ENCODE data around the gene PLD6.

Gene PLD6

GRCh38 chr17:17217995-17218394, 11.9 kb upstream of the PLD6 start:
- H3K4me2 ChIP-seq, result no peak overlapping the region
- H3K79me2 ChIP-seq (ENCODE audit: insufficient read depth, low read depth), result no peaks in the 10 kb centered on the region
- no peaks in the 10 kb centered on the region for H3K4me1 ChIP-seq (ENCODE audit: low read depth, poor library complexity, severe bottlenecking)
- H3K9ac ChIP-seq, result no peak overlapping the region
- H3K27me3 ChIP-seq (ENCODE audit: insufficient read depth, low read depth), result no peaks in the 10 kb centered on the region
- H4K20me1 ChIP-seq (ENCODE audit: insufficient read depth), result no peaks in the 10 kb centered on the region
- no peak overlapping the region for H3K4me3 ChIP-seq (IDR thresholded peaks at IDR 0.05; ENCODE audit: insufficient read depth, low read depth, low read length)
- TF ChIP-seq CTCF (conservative IDR thresholded peaks at IDR 0.05; ENCODE audit: low read depth, low read length), result no peak
- H3K36me3 ChIP-seq (ENCODE audit: insufficient read depth), result no peaks in the 10 kb centered on the region
- H2AFZ ChIP-seq (ENCODE audit: low read depth), result no peak overlapping the region
- H3K27ac ChIP-seq, result no peak overlapping the region

- Histone ChIP-seq H2AFZ (ENCODE audit: low read depth) (no peak overlapping the region), H4K20me1 (ENCODE audit: insufficient read depth) (no peaks in the 10 kb centered on the region), H3K79me2 (ENCODE audit: insufficient read depth, low read depth) (no peaks in the 10 kb centered on the region), H3K4me3 (IDR thresholded peaks at IDR 0.05; ENCODE audit: insufficient read depth, low read depth, low read length) (no peak overlapping the region), H3K9ac (no peak overlapping the region), H3K4me2 (no peak overlapping the region), H3K36me3 (ENCODE audit: insufficient read depth) (no peaks in the 10 kb centered on the region), H3K27me3 (ENCODE audit: insufficient read depth, low read depth) (no peaks in the 10 kb centered on the region), H3K4me1 (ENCODE audit: low read depth, poor library complexity, severe bottlenecking) (no peaks in the 10 kb centered on the region), H3K27ac (no peak overlapping the region)
- TF ChIP-seq CTCF (conservative IDR thresholded peaks at IDR 0.05; ENCODE audit: low read depth, low read length), result no peak
Measured at GRCh38 chr17:17216776-17217175, 10.6 kb upstream of the PLD6 start.

DNA sequence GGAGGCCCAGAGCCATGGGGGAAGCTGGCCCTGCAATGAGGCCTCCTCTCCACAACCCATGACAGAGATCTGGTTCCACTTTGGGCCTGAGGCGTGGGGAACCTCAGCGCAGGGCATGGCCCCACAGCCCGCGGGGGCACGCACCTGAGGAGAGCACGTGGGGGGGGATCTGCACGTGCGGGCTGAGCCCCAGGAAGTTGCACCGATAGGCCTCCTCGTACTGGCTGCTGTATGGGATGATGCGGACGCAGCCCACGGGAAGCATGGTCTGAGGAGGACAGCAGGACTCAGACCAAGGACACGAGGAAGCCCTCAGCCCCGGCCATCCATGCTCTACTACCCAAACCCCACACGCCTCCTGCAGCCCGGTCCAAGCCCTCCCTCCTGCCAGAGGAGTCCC, 10.1 kb upstream of the PLD6 start:
- Histone ChIP-seq H3K4me2 (no peak overlapping the region), H3K27me3 (ENCODE audit: insufficient read depth, low read depth) (no peaks in the 10 kb centered on the region), H3K27ac (no peak overlapping the region), H3K36me3 (ENCODE audit: insufficient read depth) (no peaks in the 10 kb centered on the region), H3K4me3 (IDR thresholded peaks at IDR 0.05; ENCODE audit: insufficient read depth, low read depth, low read length) (no peak overlapping the region), H2AFZ (ENCODE audit: low read depth) (no peak overlapping the region), H3K4me1 (ENCODE audit: low read depth, poor library complexity, severe bottlenecking) (no peaks in the 10 kb centered on the region), H3K9ac (no peak overlapping the region), H3K79me2 (ENCODE audit: insufficient read depth, low read depth) (no peaks in the 10 kb centered on the region), H4K20me1 (ENCODE audit: insufficient read depth) (no peaks in the 10 kb centered on the region)
- no peak for TF ChIP-seq CTCF (conservative IDR thresholded peaks at IDR 0.05; ENCODE audit: low read depth, low read length)

- no peak overlapping the region for H2AFZ ChIP-seq (ENCODE audit: low read depth)
- TF ChIP-seq CTCF (conservative IDR thresholded peaks at IDR 0.05; ENCODE audit: low read depth, low read length), result no peak
- no peak overlapping the region for H3K4me3 ChIP-seq (IDR thresholded peaks at IDR 0.05; ENCODE audit: insufficient read depth, low read depth, low read length)
- no peak overlapping the region for H3K27ac ChIP-seq
- no peak overlapping the region for H3K4me2 ChIP-seq
- H4K20me1 ChIP-seq (ENCODE audit: insufficient read depth), result no peaks in the 10 kb centered on the region
- H3K27me3 ChIP-seq (ENCODE audit: insufficient read depth, low read depth), result no peaks in the 10 kb centered on the region
- no peaks in the 10 kb centered on the region for H3K4me1 ChIP-seq (ENCODE audit: low read depth, poor library complexity, severe bottlenecking)
- H3K79me2 ChIP-seq (ENCODE audit: insufficient read depth, low read depth), result no peaks in the 10 kb centered on the region
- no peak overlapping the region for H3K9ac ChIP-seq
- no peaks in the 10 kb centered on the region for H3K36me3 ChIP-seq (ENCODE audit: insufficient read depth)
Measured at GRCh38 chr17:17215575-17215974, 9.4 kb upstream of the PLD6 start.
